GM18508 (cell line): ENCODE data around the gene ISYNA1.

Source experiments
- ATAC-seq: cut with Tn5 transposase; IDR thresholded peaks from one replicate; pipeline ENCODE4 v1.9.1; 2021; ENCODE audit warnings: moderate number of reproducible peaks; ENCODE audit not compliant: insufficient read depth, unreplicated experiment

ISYNA1 gene

GRCh38 chr19:18445262-18445948, 7.5 kb upstream of the ISYNA1 start:
- no peak for ATAC-seq

GRCh38 chr19:18444513-18444912, 6.6 kb upstream of the ISYNA1 start:
- no peak for ATAC-seq

- no peak for ATAC-seq
Measured at GRCh38 chr19:18443831-18444230, 5.9 kb upstream of the ISYNA1 start.

GRCh38 chr19:18443406-18443805, 5.5 kb upstream of the ISYNA1 start:
- no peak for ATAC-seq

- ATAC-seq = no peak
Measured at GRCh38 chr19:18442941-18443340, 5.0 kb upstream of the ISYNA1 start.

- ATAC-seq = no peak
Measured at GRCh38 chr19:18441804-18442788, 4.2 kb upstream of the ISYNA1 start.

GRCh38 chr19:18440936-18441803, 3.2 kb upstream of the ISYNA1 start:
- no peak for ATAC-seq

- no peak for ATAC-seq
Measured at GRCh38 chr19:18440415-18440877, 2.5 kb upstream of the ISYNA1 start.

GRCh38 chr19:18439910-18440237, 1.9 kb upstream of the ISYNA1 start:
- ATAC-seq = no peak

- ATAC-seq = no peak
Measured at GRCh38 chr19:18439025-18439909, 1.3 kb upstream of the ISYNA1 start.

GRCh38 chr19:18438331-18439024, 545 bp upstream of the ISYNA1 start:
- no peak for ATAC-seq

- ATAC-seq = no peak
Measured at GRCh38 chr19:18436671-18437490, 1.1 kb downstream of the ISYNA1 start.

GRCh38 chr19:18435842-18436670, 1.9 kb downstream of the ISYNA1 start:
- ATAC-seq = no peak

- ATAC-seq = no peak
Measured at GRCh38 chr19:18435178-18435841, 2.6 kb downstream of the ISYNA1 start.

- ATAC-seq = no peak
Measured at GRCh38 chr19:18434411-18435175, 3.3 kb downstream of the ISYNA1 start.
